ENCODE results near the gene FAM114A1. TPM values are rescaled to one million over a fixed set of nuclear protein-coding genes. Genes with fewer than 3 reads are reported as not detected.

Gene FAM114A1
- total RNA-seq, 2 donors from 2014 or later, result 57.7 to 73.2 TPM

- no peak for DNase-seq (ENCODE audit: low spot score)
- no peak overlapping the region for H3K4me3 ChIP-seq
- TF ChIP-seq, protein P1, sequence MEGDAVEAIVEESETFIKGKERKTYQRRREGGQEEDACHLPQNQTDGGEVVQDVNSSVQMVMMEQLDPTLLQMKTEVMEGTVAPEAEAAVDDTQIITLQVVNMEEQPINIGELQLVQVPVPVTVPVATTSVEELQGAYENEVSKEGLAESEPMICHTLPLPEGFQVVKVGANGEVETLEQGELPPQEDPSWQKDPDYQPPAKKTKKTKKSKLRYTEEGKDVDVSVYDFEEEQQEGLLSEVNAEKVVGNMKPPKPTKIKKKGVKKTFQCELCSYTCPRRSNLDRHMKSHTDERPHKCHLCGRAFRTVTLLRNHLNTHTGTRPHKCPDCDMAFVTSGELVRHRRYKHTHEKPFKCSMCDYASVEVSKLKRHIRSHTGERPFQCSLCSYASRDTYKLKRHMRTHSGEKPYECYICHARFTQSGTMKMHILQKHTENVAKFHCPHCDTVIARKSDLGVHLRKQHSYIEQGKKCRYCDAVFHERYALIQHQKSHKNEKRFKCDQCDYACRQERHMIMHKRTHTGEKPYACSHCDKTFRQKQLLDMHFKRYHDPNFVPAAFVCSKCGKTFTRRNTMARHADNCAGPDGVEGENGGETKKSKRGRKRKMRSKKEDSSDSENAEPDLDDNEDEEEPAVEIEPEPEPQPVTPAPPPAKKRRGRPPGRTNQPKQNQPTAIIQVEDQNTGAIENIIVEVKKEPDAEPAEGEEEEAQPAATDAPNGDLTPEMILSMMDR (IDR thresholded peaks at IDR 0.05), result no peak
- no peaks in the 10 kb centered on the region for H3K9me3 ChIP-seq
- H3K27ac ChIP-seq, result no peak overlapping the region
- H3K27me3 ChIP-seq, result no peaks in the 10 kb centered on the region
- peaks cover 53% of the 10 kb centered on the region for H3K36me3 ChIP-seq
- H3K4me1 ChIP-seq, result peaks cover 0 to 7% of the 10 kb centered on the region in 2 donors
These were observed 53.1 kb downstream of the FAM114A1 start for GRCh38 chr4:38920677-38921076.

- Histone ChIP-seq H3K27ac (no peak overlapping the region), H3K36me3 (peaks cover 49% of the 10 kb centered on the region), H3K4me3 (no peak overlapping the region), H3K4me1 (peaks cover 0 to 7% of the 10 kb centered on the region in 2 donors), H3K9me3 (no peaks in the 10 kb centered on the region), H3K27me3 (no peaks in the 10 kb centered on the region)
- TF ChIP-seq, protein P1 (IDR thresholded peaks at IDR 0.05), result no peak
- no peak for DNase-seq (ENCODE audit: low spot score)
These were observed 53.5 kb downstream of the FAM114A1 start for GRCh38 chr4:38921151-38921550.

- H3K4me1 ChIP-seq, result peaks cover 0 to 7% of the 10 kb centered on the region in 2 donors
- H3K36me3 ChIP-seq, result peaks cover 50% of the 10 kb centered on the region
- H3K27ac ChIP-seq, result no peak overlapping the region
These were observed 56.1 kb downstream of the FAM114A1 start for GRCh38 chr4:38923746-38924145.

DNA sequence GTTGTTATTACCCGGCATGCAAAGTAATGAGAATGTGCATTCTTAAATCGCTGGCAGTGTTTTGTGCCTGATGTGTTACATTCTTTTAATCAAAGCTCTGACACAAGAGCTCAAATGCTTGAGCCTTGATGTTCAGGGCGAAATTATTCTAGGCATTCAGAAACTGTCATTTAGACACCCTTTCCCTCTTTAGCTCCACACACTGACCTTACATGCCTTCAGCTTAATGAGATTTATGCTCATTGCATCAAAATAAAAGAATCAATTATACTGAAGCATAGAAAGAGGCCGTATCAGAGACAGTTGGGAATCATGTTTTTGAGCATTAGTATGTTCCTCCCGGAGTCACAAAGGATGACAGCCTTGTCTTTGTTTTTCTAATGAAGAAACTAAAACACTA, 56.7 kb downstream of the FAM114A1 start:
- H3K36me3 ChIP-seq, result peaks cover 54% of the 10 kb centered on the region
- H3K4me3 ChIP-seq, result no peak overlapping the region
- no peaks in the 10 kb centered on the region for H3K9me3 ChIP-seq
- H3K4me1 ChIP-seq, result peaks cover 0 to 7% of the 10 kb centered on the region in 2 donors
- H3K27me3 ChIP-seq, result no peaks in the 10 kb centered on the region
- no peak for DNase-seq (ENCODE audit: low spot score)
- TF ChIP-seq, protein P1 (IDR thresholded peaks at IDR 0.05), result no peak
- H3K27ac ChIP-seq, result no peak overlapping the region

More at GRCh38 chr4:38923746-38924145, 56.1 kb downstream of the FAM114A1 start:
- Histone ChIP-seq H3K9me3 (no peaks in the 10 kb centered on the region), H3K27me3 (no peaks in the 10 kb centered on the region), H3K4me3 (no peak overlapping the region)
- DNase-seq (ENCODE audit: low spot score), result no peak
- TF ChIP-seq, protein P1 (IDR thresholded peaks at IDR 0.05), result no peak

DNA sequence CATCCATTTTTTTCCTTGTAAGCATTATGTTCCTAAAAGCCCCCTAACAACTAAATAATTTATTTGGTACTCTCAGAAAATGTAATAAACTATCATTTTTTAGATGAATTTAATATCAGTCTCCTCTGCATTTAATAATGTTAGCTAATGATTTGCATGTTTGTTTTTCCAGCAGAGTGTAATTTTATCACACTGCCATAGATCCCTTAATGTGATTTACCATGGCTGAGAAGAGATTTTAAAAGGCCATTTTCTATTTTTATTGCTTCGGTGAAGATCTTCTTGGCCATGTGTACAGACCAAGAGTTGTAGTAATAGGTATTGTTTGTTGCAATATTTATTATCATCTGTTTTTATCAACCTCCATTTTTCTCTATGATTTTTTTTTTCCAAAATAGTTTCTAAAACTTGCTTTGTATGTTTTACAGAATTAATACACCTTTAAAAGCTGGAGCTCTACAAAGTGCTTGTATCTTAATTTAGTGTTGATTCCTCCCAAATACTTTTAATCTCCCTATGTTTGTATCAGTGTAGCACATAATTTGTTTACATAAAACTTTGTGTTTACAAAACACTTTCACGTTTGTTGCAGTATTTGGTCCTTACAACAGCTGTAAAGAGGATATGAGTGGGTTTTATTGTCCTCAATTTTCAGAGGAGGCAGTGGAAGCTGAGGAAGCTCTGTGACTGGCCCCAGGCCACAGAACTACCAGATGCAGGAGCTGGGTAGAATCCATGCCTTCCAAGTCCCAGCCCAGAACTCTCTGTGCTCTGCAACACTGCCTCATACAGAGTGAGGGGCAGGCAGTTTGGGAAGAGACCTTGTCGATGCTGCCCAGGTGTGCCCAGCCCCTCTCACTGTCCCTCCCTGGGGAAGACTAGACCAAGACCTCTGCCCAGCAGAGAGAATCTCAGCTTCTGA, 58.1 kb downstream of the FAM114A1 start:
- peaks cover 0 to 7% of the 10 kb centered on the region in 2 donors for H3K4me1 ChIP-seq
- H3K27ac ChIP-seq, result no peak overlapping the region
- H3K4me3 ChIP-seq, result no peak overlapping the region
- H3K36me3 ChIP-seq, result peaks cover 56% of the 10 kb centered on the region
- H3K27me3 ChIP-seq, result no peaks in the 10 kb centered on the region
- H3K9me3 ChIP-seq, result no peaks in the 10 kb centered on the region
- DNase-seq (ENCODE audit: low spot score), result no peak
- TF ChIP-seq, protein P1 (IDR thresholded peaks at IDR 0.05), result no peak
